Measurements from ENCODE around the gene NT5M. TPM values are rescaled to one million over a fixed set of nuclear protein-coding genes. Genes with fewer than 3 reads are reported as not detected.

The NT5M gene
- total and polyA plus RNA-seq, 9 of the 15 experiments (the other 6 are each of a cell fraction or from before 2014, with no cell fraction given): 0.24 to 10.1 (median 3.4) TPM

DNA sequence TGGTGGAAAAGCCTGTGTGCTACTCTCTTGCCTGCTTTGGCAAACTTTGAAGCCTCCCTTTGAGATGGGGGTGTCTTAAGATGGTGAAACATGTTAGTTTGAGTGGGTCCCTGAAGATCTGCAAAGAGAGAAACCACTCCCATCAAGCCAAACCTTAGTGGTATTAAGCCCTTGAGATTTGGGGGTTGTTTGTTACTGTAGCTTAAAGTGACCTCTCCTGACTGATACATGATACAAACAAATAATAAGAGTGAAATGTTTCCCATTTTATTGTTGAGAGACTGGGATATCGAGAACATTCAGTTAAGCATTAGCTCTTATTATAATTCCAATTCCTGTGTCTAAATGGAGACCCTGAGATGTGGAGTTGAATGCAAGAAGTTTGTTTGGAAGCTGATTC lies 63.1 kb downstream of the NT5M start:
- POLR2A ChIA-PET: interaction anchor here (1.1 kb wide), 1 partner anchor 14 kb away, joined by 4 read pairs; no protein-coding TSS in a partner anchor
- no peak for FAIRE-seq
- Histone ChIP-seq H2AFZ (ENCODE audit: low read depth, low read length) (no peak overlapping the region), H3K4me3 (no peak overlapping the region), H3K79me2 (ENCODE audit: control insufficient read depth, insufficient read depth, low read length) (no peaks in the 10 kb centered on the region), H3K4me1 (replicated peaks in 1 of 2; ENCODE audit: control insufficient read depth in 2 of 2, insufficient read depth in 2 of 2, low read length in 2 of 2) (peaks cover 0 to 15% of the 10 kb centered on the region in 2 experiments; a peak in 3 of 5 replicates), H3K9ac (ENCODE audit: insufficient read depth in 1 of 2, low read depth in 2 of 2, low read length in 2 of 2) (no peak overlapping the region), H4K20me1 (replicated peaks; ENCODE audit: control insufficient read depth, insufficient read depth, low read length) (no peaks in the 10 kb centered on the region), H3K4me2 (ENCODE audit: insufficient read depth, low read length) (no peak overlapping the region), H3K27ac (ENCODE audit: extremely low read depth, low read depth, low read length) (no peak overlapping the region), H3K27me3 (ENCODE audit: control insufficient read depth in 2 of 2, insufficient read depth in 2 of 2, low read length in 2 of 2) (peaks cover 3 to 44% of the 10 kb centered on the region in 2 experiments; a peak in 4 of 5 replicates), H3K9me3 (replicated peaks; ENCODE audit: control insufficient read depth, insufficient read depth, low read depth, low read length) (0 out of 2 replicates have a peak, but pooled peaks cover 3% of the 10 kb centered on the region), H3K36me3 (ENCODE audit: control insufficient read depth, insufficient read depth, low read length) (no peaks in the 10 kb centered on the region), H3K9me1 (ENCODE audit: control insufficient read depth, insufficient read depth, low read length) (no peaks in the 10 kb centered on the region)
- DNase-seq (ENCODE audit: extremely low read depth in 1 of 4, low spot score in 3 of 4): no peak
- peak; percentile 88 for TF ChIP-seq ZNF12 (CRISPR knock-in tag; IDR thresholded peaks at IDR 0.05)
- TF ChIP-seq RBM25 (IDR thresholded peaks at IDR 0.05; ENCODE audit: low read depth, low read length, severe bottlenecking): peak; percentile 39
- TF ChIP-seq CHCHD3 (CRISPR knock-in tag; IDR thresholded peaks at IDR 0.05): no peak
- WGBS (ENCODE audit: insufficient coverage, low coverage, missing lambda C conversion rate): 0% methylated on average over 1 of the region's 1 CpG
- CTCF ChIA-PET (ENCODE audit: low intra/inter-chr PET ratio): no interaction called here
- in situ Hi-C loops (cut with MboI) (no loop called here), intact Hi-C loops (cut with micrococcal nuclease) (no loop called here)
- no peak for ATAC-seq
- no TSS peak for BruUV-seq (replicated peaks)

DNA sequence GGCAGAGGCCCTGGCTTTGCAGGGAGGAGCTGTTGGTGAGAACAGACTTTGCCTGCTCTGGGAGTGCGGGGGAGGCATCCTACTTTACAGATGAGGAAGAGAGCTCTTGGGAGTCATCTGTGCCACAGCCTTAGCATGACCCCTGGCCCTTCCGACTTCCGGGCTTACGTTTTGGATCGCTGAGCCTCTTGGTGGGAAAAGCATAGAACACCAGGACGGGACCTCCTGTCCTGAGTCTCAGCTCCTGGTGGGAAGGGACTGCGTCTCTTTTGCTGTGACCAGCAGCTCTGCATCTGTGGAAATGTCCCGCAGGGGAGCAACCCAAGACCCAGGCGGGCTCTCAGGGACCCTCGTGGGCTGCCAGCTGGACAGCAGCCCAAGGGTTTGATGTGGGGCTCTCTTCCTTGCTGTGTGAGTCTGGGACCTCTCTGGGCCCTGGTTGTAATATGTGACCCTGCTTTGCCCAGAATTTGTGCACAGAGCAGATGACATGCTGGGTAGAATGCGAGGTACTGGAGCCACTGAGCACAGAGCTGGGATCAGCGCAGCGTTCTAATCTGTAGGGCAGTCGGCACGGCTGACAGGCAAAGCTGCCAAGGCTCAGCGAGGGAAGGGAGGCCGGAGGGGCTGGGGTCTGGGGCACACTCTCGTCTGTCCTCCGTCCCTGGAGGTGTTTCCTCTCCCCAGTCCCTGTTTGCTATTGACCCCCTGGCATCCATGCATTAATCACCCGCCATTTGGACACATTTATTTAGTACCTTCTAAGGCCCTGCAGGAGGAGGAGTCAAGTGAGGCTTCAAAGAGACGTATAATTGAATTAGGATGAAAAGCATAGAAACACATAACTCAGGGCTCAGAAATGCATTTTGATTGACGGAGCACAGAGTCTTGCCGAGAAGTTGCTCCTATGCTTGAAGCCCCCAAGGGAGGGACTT lies 64.0 kb downstream of the NT5M start:
- FAIRE-seq: no peak
- no peaks in the 10 kb centered on the region for H3K9me1 ChIP-seq (ENCODE audit: control insufficient read depth, insufficient read depth, low read length)
- H3K27me3 ChIP-seq (ENCODE audit: control insufficient read depth in 2 of 2, insufficient read depth in 2 of 2, low read length in 2 of 2): peaks cover 3 to 47% of the 10 kb centered on the region in 2 experiments; a peak in 4 of 5 replicates
- peaks cover 0 to 12% of the 10 kb centered on the region in 2 experiments; a peak in 3 of 5 replicates for H3K4me1 ChIP-seq (replicated peaks in 1 of 2; ENCODE audit: control insufficient read depth in 2 of 2, insufficient read depth in 2 of 2, low read length in 2 of 2)
- no peaks in the 10 kb centered on the region for H3K36me3 ChIP-seq (ENCODE audit: control insufficient read depth, insufficient read depth, low read length)
- WGBS (ENCODE audit: insufficient coverage, low coverage, missing lambda C conversion rate): 17% methylated on average over 22 of the region's 23 CpGs
- in situ Hi-C loops (cut with MboI) (no loop called here), intact Hi-C loops (cut with micrococcal nuclease) (no loop called here)
- POLR2A ChIA-PET: interaction anchor here (1.1 kb wide), 1 partner anchor 15 kb away, joined by 4 read pairs; no protein-coding TSS in a partner anchor
- CTCF ChIA-PET (ENCODE audit: low intra/inter-chr PET ratio): no interaction called here
- H3K79me2 ChIP-seq (ENCODE audit: control insufficient read depth, insufficient read depth, low read length): no peaks in the 10 kb centered on the region
- no peak overlapping the region for H3K4me2 ChIP-seq (ENCODE audit: insufficient read depth, low read length)
- H3K9ac ChIP-seq (ENCODE audit: insufficient read depth in 1 of 2, low read depth in 2 of 2, low read length in 2 of 2): peak overlapping the region in 1 of 2 experiments; percentile 26; a peak in 1 of 4 replicates
- H4K20me1 ChIP-seq (replicated peaks; ENCODE audit: control insufficient read depth, insufficient read depth, low read length): no peaks in the 10 kb centered on the region
- no TSS peak for BruUV-seq (replicated peaks)
- ATAC-seq: peak; percentile 37; the same call in 1 of the 3 replicates
- 0 out of 2 replicates have a peak, but pooled peaks cover 3% of the 10 kb centered on the region for H3K9me3 ChIP-seq (replicated peaks; ENCODE audit: control insufficient read depth, insufficient read depth, low read depth, low read length)
- H3K27ac ChIP-seq (ENCODE audit: extremely low read depth, low read depth, low read length): no peak overlapping the region
- H2AFZ ChIP-seq (ENCODE audit: low read depth, low read length): 0 out of 2 replicates have a peak overlapping the region, but pooled peaks have one; percentile 4
- H3K4me3 ChIP-seq: no peak overlapping the region
- DNase-seq (ENCODE audit: extremely low read depth in 1 of 4, low spot score in 3 of 4): peak in 1 of 4 experiments; percentile 39
- TF ChIP-seq ZBTB1 (CRISPR knock-in tag; IDR thresholded peaks at IDR 0.05; ENCODE audit: borderline replicate concordance, low read depth): no peak
- TF ChIP-seq STAT5A (IDR thresholded peaks at IDR 0.05; ENCODE audit: borderline replicate concordance, low read length): no peak
- no peak for TF ChIP-seq CHCHD3 (CRISPR knock-in tag; IDR thresholded peaks at IDR 0.05)
- TF ChIP-seq, protein P1, sequence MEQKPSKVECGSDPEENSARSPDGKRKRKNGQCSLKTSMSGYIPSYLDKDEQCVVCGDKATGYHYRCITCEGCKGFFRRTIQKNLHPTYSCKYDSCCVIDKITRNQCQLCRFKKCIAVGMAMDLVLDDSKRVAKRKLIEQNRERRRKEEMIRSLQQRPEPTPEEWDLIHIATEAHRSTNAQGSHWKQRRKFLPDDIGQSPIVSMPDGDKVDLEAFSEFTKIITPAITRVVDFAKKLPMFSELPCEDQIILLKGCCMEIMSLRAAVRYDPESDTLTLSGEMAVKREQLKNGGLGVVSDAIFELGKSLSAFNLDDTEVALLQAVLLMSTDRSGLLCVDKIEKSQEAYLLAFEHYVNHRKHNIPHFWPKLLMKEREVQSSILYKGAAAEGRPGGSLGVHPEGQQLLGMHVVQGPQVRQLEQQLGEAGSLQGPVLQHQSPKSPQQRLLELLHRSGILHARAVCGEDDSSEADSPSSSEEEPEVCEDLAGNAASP (IDR thresholded peaks at IDR 0.05): no peak
- TF ChIP-seq, protein P2, sequence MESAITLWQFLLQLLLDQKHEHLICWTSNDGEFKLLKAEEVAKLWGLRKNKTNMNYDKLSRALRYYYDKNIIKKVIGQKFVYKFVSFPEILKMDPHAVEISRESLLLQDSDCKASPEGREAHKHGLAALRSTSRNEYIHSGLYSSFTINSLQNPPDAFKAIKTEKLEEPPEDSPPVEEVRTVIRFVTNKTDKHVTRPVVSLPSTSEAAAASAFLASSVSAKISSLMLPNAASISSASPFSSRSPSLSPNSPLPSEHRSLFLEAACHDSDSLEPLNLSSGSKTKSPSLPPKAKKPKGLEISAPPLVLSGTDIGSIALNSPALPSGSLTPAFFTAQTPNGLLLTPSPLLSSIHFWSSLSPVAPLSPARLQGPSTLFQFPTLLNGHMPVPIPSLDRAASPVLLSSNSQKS (CRISPR knock-in tag; IDR thresholded peaks at IDR 0.05): no peak

Data from K562 (cell line).